GM23248 (cell line): ENCODE results near the gene ITPKC. TPM values are rescaled to one million over a fixed set of nuclear protein-coding genes. Genes with fewer than 3 reads are reported as not detected.
A peak's percentile ranks its signal among the peaks of the same experiment; 100 is the strongest.

Source experiments
- DNase-seq: peaks from one replicate; pipeline ENCODE4 v3.0.0-alpha.2; 2015
- H2AFZ ChIP-seq: fragments of 200-600 bp; sonication (generic); 2 replicates; pipeline ENCODE4 v1.6.1; 2016; ENCODE audit warnings: antibody characterized with exemption
- H3F3A ChIP-seq: fragments of 200-600 bp; sonication (generic); 2 replicates; pipeline ENCODE4 v1.6.1; 2016; ENCODE audit warnings: mild to moderate bottlenecking, antibody characterized with exemption, mixed run types; ENCODE audit not compliant: insufficient read depth
- H3K27ac ChIP-seq: fragments of 200-600 bp; sonication (generic); 2 replicates; pipeline ENCODE4 v1.5.1; 2016; ENCODE audit warnings: mild to moderate bottlenecking
- H3K27me3 ChIP-seq: fragments of 200-600 bp; sonication (generic); replicated peaks from 2 replicates; pipeline ENCODE4 v1.6.1; 2016; ENCODE audit warnings: mild to moderate bottlenecking; ENCODE audit not compliant: insufficient read depth
- H3K36me3 ChIP-seq: fragments of 200-600 bp; sonication (generic); 2 replicates; pipeline ENCODE4 v1.6.1; 2016; ENCODE audit warnings: low read depth, mild to moderate bottlenecking
- H3K4me1 ChIP-seq: fragments of 200-600 bp; sonication (generic); 2 replicates; pipeline ENCODE4 v1.6.1; 2016; ENCODE audit warnings: mild to moderate bottlenecking; ENCODE audit not compliant: insufficient read depth
- H3K4me2 ChIP-seq: fragments of 200-600 bp; sonication (generic); one replicate; pipeline ENCODE4 v1.6.1; 2016; ENCODE audit warnings: mild to moderate bottlenecking; ENCODE audit not compliant: unreplicated experiment
- H3K4me3 ChIP-seq: fragments of 200-600 bp; sonication (generic); 2 replicates; pipeline ENCODE4 v1.5.1; 2016; ENCODE audit warnings: mild to moderate bottlenecking
- H3K79me2 ChIP-seq: fragments of 200-600 bp; sonication (generic); 2 replicates; pipeline ENCODE4 v1.6.1; 2016; ENCODE audit warnings: mild to moderate bottlenecking; ENCODE audit not compliant: insufficient read depth
- H3K9ac ChIP-seq: fragments of 200-600 bp; sonication (generic); 2 replicates; pipeline ENCODE4 v1.6.1; 2016; ENCODE audit warnings: mild to moderate bottlenecking
- H3K9me2 ChIP-seq: fragments of 200-600 bp; sonication (generic); 2 replicates; pipeline ENCODE4 v1.6.1; 2016; ENCODE audit warnings: mixed run types, mild to moderate bottlenecking, moderate library complexity; ENCODE audit not compliant: insufficient read depth
- H3K9me3 ChIP-seq: fragments of 200-600 bp; sonication (generic); one replicate; pipeline ENCODE4 v1.6.1; 2017; ENCODE audit warnings: low read depth
- H4K20me1 ChIP-seq: fragments of 200-600 bp; sonication (generic); 2 replicates; pipeline ENCODE4 v1.6.0; 2016; ENCODE audit not compliant: insufficient read depth
- EZH2 ChIP-seq: fragments of 200-600 bp; sonication (generic); IDR thresholded peaks from 2 replicates; pipeline ENCODE4 v1.6.1; 2018; ENCODE audit warnings: antibody characterized with exemption, mild to moderate bottlenecking; ENCODE audit not compliant: insufficient read depth, poor library complexity, severe bottlenecking
- EZH2phosphoT487 ChIP-seq: fragments of 200-600 bp; sonication (generic); IDR thresholded peaks from 2 replicates; pipeline ENCODE4 v1.6.1; 2018; ENCODE audit warnings: antibody characterized with exemption, moderate library complexity, mild to moderate bottlenecking, low read depth; ENCODE audit not compliant: insufficient read depth
- WGBS, 2 experiments: methylation state at CpG; one replicate each; pipeline ENCODE4 v1.1.6; 2015 to 2017; ENCODE audit warnings: low lambda C conversion rate in 2 of 2, low coverage in 1 of 2; ENCODE audit errors: missing lambda C conversion rate in 2 of 2; 5-methylcytosine and 5-hydroxymethylcytosine counted together
- in situ Hi-C: fragments of 300-500 bp; cut with MboI; formaldehyde crosslinking; loops from 2 replicates; pipeline ENCODE4 v1.15.0; 2020
- polyA plus RNA-seq: library from polyadenylated mRNA; unstranded; fragments of >200 nt; fragmentation: Nextera tagmentation; extraction: Ambion mirVana; gene quantifications from 2 replicates; pipeline ENCODE4 v1.2.1, GENCODE V29; 2016
- total RNA-seq: library from RNA; depleted of rRNA; stranded (reverse); fragments of >200 nt; shearing (Covaris generic); gene quantifications from 2 replicates; pipeline ENCODE4 v1.2.3, GENCODE V29; 2014

The ITPKC gene
- total and polyA plus RNA-seq, 2 experiments from 2014 or later: 10.4 to 19.9 TPM

DNA sequence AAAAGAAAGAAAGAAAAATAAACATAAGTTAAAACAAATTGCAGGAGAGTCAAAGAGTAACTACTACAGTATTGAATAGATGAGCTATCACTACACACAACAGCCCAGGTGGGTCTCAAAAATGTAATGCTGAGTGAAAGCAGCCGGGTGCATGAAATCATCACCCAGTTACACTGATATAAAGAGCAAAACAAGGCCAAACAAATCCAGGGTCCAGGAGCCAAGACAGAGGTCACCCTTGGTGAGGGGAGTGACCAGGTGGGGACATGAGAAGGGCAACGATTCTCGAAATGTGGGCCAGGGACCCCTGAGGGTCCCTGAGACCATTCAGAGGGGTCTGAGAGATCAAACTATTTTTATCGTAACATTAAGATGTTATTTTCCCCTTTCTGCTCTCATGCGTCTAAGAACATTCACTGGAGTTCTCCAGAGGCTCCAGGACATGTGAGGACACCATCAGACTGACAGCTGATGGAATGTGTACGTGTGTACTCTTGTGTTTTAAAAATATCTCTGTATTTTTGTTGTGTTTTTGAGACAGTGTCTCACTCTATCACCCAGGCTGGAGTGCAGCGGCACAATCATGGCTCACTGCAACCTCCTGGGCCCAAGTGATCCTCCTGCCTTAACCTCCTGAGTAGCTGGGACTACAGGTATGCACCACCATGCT, 10.8 kb upstream of the ITPKC start:
- 91 to 92% methylated on average over 7 of the region's 7 CpGs for WGBS, 2 experiments
- Histone ChIP-seq H3K27ac (no peak overlapping the region), H3K9me3 (no peaks in the 10 kb centered on the region), H3K36me3 (peaks cover 7% of the 10 kb centered on the region; the same call in 1 of the 2 replicates), H2AFZ (no peak overlapping the region), H3K9ac (no peak overlapping the region), H3K27me3 (no peaks in the 10 kb centered on the region), H3K9me2 (no peaks in the 10 kb centered on the region), H3K4me1 (no peaks in the 10 kb centered on the region), H3F3A (no peaks in the 10 kb centered on the region), H4K20me1 (no peaks in the 10 kb centered on the region), H3K4me2 (no peak overlapping the region), H3K79me2 (no peaks in the 10 kb centered on the region), H3K4me3 (no peak overlapping the region)
- in situ Hi-C loops: no loop called here
- TF ChIP-seq EZH2phosphoT487 (no peak), EZH2 (no peak)
- DNase-seq: no peak

DNA sequence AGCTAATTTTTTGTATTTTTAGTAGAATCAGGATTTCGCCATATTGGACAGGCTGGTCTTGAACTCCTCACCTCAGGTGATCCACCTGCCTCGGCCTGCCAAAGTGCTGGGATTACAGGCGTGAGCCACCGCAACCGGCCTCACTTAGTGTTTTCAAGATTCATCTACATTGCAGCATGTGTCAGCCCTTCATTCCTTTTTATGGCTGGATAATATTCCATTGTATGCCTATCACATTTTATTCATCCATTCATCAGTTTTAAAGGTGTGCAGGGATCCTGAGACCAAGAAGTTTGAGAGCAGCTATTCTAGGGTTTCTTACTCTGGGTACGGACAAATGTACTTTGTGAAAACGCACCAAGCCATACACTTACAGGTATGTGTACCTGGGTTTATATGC, 9.3 kb upstream of the ITPKC start:
- no peaks in the 10 kb centered on the region for H4K20me1 ChIP-seq
- H3K36me3 ChIP-seq: peaks cover 7% of the 10 kb centered on the region; the same call in 1 of the 2 replicates
- H3K4me1 ChIP-seq: no peaks in the 10 kb centered on the region
- no peak overlapping the region for H3K9ac ChIP-seq
- no peaks in the 10 kb centered on the region for H3K9me3 ChIP-seq
- no peak overlapping the region for H3K4me3 ChIP-seq
- WGBS, 2 experiments: 96 to 97% methylated on average over 7 of the region's 7 CpGs
- in situ Hi-C loops: no loop called here
- no peak for DNase-seq
- no peak for TF ChIP-seq EZH2
- no peak for TF ChIP-seq EZH2phosphoT487
- no peaks in the 10 kb centered on the region for H3K27me3 ChIP-seq
- H2AFZ ChIP-seq: no peak overlapping the region
- no peak overlapping the region for H3K27ac ChIP-seq
- H3K4me2 ChIP-seq: no peak overlapping the region
- H3F3A ChIP-seq: no peaks in the 10 kb centered on the region
- no peaks in the 10 kb centered on the region for H3K79me2 ChIP-seq
- H3K9me2 ChIP-seq: no peaks in the 10 kb centered on the region

DNA sequence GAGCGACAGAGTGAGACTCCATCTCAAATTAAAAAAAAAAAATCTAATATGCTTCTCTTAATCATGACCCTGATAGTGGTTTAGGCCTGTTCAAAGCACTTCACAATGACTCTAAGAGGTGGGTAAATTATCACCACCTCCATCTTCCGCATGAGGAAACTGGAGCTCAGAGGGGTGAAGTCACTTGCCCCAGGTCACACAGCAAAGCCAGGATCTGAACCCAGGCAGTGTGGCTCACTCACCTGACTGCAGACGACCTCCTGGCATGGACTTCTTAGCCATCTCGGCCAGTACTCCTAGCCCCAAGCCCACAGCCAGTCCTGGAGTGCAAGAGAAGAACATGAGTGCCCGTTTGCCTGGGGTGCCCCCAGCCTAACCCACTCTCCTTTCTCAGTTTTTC, 7.1 kb upstream of the ITPKC start:
- Histone ChIP-seq H3K4me2 (no peak overlapping the region), H3K9me3 (no peaks in the 10 kb centered on the region), H3K9me2 (no peaks in the 10 kb centered on the region), H4K20me1 (no peaks in the 10 kb centered on the region), H3K4me1 (no peaks in the 10 kb centered on the region), H3F3A (no peaks in the 10 kb centered on the region), H3K36me3 (peaks cover 7% of the 10 kb centered on the region; the same call in 1 of the 2 replicates), H3K9ac (no peak overlapping the region), H3K4me3 (no peak overlapping the region), H3K79me2 (0 out of 2 replicates have a peak, but pooled peaks cover 6% of the 10 kb centered on the region), H3K27ac (no peak overlapping the region), H3K27me3 (no peaks in the 10 kb centered on the region), H2AFZ (no peak overlapping the region)
- 95 to 96% methylated on average over 5 of the region's 5 CpGs for WGBS, 2 experiments
- TF ChIP-seq EZH2: no peak
- TF ChIP-seq EZH2phosphoT487: no peak
- DNase-seq: no peak
- in situ Hi-C loops: no loop called here

DNA sequence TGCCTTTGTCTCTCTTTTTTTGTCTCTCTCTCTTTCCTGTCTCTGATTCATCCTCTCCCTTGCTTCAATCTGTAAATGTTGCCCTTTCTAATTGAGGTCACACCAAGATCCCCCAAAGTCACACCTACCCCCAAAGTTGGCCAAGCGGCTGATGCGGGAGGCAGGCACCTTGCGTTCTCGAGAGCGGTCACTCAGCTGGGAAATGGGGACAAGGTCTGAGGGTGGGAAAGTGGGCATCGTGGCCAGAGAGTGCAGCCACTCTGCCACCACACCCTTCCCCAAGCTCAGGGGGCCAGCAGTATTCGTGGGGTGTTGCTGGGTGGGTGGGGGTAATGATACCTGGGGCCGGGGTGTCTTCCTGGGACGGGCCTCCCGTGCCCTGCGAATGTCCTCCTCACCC, 3.0 kb upstream of the ITPKC start:
- Histone ChIP-seq H3K36me3 (no peaks in the 10 kb centered on the region), H3K4me3 (no peak overlapping the region), H3K9me2 (no peaks in the 10 kb centered on the region), H4K20me1 (no peaks in the 10 kb centered on the region), H3K27ac (no peak overlapping the region), H2AFZ (no peak overlapping the region), H3F3A (peaks cover 20% of the 10 kb centered on the region), H3K79me2 (peaks cover 23% of the 10 kb centered on the region), H3K9ac (peak overlapping the region; percentile 96), H3K4me2 (no peak overlapping the region), H3K4me1 (no peaks in the 10 kb centered on the region), H3K9me3 (no peaks in the 10 kb centered on the region), H3K27me3 (no peaks in the 10 kb centered on the region)
- in situ Hi-C loops: no loop called here
- no peak for DNase-seq
- WGBS, 2 experiments: 81 to 84% methylated on average over 9 to 11 of the region's 11 CpGs
- TF ChIP-seq EZH2 (no peak), EZH2phosphoT487 (no peak)
